ENCODE measurements around the gene CLIC6.
A peak's percentile ranks its signal among the peaks of the same experiment; 100 is the strongest.
"Not testable (repeated sequence)": the region's sequence is repeated elsewhere in the genome, so short reads cannot be mapped to it uniquely, and the experiment has no call there.

Gene CLIC6

DNA sequence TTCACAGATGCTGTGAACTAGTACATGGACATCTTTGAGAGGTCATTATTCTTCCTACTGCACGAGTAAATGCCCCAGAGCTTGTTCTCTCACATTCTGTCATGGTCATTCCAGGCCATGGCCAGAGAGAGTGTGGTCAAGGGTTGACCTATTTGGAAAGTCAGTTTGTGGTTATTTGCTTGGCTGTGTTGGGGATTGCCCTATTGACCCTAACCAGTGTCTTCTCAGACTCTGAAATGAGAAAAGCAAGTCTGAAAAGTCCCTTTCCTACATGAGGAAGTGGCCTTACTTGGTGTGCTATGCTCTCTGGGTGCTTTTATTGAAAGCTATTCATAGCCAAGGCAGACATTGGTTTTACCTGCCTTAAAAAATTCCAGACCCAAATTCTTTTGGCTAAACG, 26.6 kb downstream of the CLIC6 start:
- no peak for DNase-seq

DNA sequence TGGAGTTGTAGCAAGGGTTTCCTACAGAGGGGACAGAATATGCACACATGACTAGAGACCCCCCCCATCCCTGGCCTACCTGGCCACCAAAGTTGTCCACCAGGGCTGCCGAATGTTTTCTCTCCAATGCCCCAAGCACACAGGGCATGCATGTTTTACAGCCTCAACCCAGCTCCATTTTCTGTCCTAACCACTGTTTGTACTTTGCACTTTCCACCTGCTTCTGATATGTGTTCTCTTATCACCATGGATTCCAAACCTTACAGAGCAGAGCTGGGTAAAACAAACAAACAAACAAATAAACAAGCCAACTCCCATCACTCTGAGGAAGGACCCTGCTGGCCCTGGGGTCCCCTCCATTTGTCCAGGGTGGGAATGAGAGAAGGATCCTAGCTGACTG, 27.3 kb downstream of the CLIC6 start:
- no peak for DNase-seq

DNA sequence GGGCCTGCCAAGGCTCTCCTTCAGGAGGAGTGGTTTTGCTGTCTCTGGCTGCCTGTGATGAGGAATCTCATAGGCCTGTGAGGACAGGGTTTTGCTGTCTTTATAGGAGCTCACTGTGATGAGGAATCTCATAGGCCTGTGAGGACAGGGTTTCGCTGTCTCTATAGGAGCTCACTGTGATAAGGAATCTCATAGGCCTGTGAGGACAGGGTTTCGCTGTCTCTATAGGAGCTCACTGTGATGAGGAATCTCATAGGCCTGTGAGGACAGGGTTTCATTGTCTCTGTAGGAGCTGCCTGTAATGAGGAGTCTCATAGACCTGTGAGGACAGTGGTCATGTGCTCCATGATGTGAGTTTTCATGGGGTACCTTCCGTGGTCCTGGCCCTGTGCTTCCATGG, 29.0 kb downstream of the CLIC6 start:
- no peak for DNase-seq

DNA sequence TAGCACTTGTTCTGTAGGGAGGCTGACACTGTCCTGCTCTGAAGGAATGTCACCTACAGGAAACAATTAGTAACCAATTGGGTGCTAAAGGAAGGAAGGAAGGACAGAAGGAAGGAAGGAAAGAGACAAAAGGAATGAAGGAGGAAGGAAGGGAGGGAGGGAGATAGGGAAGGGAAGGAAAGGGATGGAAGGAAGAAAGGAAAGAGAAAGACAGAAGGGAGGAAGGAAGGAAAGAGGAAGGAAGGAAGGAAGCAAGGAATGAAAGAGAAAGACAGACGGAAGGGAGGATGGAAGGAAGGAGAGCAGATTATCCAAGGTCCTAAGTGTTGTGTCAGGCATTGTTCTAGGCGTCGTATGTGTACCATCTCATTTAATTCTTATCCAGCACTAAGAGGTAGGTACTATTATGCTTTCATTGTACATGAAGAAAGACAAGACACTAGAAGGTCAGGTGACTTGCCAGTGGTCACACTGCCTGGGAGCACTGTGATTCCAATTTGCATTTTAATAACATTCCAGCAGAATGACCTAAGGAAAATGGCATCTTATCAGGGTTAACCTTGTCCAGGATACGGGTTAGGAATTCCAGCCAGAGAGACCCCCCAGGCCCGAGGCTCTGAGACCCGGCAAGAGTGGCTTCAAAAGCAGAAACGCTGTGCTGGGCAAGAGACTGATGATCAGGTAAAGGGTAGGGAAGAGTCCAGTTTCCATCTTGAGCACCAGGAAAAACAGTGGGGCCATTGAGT, 29.6 kb downstream of the CLIC6 start:
- no peak for DNase-seq

DNA sequence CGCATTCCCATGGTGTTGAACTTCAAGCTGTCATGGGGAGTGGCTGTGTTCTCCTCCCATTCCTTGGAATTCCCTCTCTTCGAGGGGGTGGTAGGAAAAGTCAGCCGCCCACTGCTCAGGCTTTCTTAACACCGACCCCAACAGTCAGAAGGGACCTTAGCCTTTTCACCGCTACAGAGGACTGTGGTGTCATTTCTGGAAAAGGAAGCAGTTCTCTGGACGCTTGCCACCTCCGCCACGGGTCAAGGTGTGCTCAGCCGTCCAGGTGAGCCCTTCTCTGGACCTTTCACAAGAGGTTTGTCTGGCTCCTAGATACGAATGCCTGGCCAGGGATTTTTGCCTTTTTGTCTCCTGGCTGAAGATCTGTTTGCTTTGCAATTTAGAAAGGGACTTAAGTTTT, 31.8 kb downstream of the CLIC6 start:
- DNase-seq, result no peak

DNA sequence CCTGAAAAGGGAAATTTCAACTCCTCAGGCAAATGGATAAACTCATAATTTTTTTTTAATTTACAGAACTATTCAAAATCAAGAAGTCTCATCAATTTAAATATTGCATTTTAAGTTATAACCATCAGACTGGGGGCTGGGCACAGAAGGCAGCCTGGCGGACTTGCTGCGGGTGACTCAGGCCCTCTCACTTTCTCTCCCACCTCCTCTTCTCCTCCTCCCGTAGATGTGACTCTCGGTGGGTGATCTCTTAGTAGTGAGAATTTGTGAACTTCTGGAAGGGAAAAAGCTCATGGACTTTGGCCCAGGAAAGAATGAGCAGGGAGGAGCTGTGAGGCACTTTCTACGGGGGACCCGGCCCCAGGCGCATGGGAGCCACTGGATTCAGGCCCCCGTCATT, 32.9 kb downstream of the CLIC6 start:
- no peak for DNase-seq

DNA sequence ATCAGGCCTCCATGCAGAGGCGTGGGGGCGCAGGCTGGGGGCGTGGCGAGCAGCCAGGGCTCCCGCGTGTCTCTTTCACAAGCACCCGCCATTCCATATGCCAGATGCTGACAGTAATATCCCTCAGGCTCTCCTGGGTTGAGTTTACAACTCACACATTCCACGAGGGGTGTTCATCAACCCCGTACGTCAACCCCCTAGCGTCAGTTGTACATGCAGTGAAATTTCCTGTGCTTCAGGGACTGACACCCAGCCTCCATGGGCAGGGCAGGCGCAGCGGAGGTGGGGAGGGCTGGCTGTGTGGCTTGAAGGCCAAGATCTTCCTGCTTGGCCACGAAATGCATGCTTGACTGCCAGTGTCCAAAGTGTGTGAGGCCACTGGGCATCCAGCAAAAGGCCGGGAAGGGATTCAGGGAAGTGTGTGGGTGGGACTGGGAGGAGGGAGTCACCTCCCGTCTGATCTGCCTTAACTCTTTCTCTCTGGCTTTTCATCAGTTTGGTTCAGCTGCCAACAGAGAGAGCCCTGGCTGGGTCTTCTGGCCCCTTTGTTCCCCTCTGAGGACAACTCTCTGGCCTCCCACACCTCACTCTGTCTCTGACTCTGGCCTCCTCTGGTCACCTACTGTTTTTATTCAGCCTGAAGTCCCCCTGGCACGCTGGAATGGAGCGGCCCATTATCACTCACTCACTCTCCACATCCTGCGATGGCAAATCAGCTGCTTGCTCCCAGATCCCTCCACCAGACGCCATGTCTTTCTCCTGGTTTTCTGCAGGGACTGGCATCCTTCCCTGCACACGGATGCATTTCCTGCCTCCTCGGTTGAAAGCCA, 33.8 kb downstream of the CLIC6 start:
- no peak for DNase-seq

DNA sequence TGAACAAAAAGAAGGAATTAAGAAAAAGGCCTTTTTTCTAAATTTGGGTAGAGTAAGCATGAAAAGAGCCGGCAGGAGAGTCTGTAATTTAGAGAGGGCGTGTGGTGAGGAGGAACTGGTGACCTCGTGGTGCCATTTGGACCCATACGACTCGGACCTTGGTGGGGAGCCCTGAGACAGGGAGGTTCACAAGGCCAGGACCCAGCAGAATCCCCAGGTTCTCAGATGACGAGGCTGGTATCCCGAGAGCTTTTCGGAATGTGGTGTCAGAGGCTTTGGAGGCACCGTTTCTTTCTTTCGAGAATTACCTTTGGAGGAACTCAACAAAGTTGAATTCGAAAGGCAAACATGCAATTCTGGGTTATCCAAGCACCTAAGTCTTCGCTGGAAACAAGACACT, 34.8 kb downstream of the CLIC6 start:
- no peak for DNase-seq

DNA sequence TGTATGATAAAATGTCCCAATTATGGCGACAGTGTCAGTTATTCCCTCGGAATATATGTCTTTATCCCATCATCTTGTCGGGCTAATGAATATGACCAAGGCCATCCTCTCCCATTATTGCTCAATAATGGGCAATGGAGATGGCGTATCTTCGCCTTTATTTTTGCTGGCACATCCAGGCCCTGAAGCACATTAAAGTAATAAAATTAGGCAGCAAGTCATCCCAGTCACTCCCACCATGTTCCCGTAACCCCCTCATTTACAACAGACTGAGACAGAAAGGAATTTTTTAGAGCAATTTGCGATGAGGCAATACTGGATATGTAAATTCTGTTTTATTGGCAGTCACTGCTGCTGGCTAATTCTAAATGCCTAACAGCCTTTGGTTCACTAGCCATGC, 35.3 kb downstream of the CLIC6 start:
- DNase-seq, result no peak

DNA sequence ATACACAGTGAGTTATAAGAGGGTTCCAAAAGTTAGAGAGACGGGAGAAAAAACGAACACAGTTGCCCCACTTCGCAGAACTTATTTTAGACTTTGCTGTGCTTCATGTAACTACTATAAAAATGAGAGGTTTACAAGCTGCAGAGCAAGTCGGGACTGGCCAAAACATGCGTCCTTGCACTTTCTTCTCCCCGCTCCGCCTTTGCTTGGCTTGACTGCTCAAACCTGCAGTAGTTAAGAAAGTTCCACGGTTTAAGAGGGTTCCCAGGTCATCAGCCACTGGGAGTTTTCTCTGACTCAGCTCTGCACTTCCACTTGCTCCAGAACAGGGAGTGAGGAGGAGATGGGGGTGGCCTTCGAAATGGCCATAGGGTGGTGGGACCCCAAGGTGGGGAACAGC, 36.2 kb downstream of the CLIC6 start:
- no peak for DNase-seq

DNA sequence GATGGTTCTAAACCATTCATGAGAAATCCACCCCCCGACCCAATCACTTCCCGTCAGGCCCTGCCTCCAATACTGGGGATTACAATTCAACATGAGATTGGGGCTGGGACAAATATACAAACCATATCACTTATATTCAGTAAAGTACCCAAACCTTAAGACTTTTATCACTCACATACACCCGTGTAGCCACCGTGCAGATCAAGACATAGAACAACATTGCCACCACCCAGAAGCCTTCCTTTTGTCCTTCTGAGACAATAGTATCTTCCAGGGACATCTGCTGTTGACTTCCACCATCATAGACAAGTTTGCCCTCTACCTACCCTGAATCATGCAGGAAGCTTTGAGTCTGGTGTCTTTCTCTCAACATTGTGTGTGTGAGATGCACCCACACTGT, 37.5 kb downstream of the CLIC6 start:
- no peak for DNase-seq

DNA sequence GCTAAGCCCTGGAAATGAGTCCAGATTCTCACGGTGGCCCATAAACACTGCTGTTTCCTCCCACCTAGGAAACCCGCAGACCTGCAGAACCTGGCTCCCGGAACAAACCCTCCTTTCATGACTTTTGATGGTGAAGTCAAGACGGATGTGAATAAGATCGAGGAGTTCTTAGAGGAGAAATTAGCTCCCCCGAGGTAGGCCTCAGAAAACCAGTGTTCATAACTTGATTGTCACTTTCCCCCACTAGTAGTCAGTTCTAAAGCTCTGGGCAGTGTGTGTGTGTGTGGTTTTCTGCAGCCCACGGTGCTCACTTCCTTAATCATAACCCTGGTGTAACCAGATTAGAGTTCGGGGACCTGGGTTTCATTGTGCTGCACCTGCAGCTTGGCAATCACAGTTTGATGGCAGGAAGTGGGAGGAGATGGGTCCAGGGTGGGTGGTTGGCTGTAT, 39.1 kb downstream of the CLIC6 start:
- DNase-seq, result peak; percentile 11

DNA sequence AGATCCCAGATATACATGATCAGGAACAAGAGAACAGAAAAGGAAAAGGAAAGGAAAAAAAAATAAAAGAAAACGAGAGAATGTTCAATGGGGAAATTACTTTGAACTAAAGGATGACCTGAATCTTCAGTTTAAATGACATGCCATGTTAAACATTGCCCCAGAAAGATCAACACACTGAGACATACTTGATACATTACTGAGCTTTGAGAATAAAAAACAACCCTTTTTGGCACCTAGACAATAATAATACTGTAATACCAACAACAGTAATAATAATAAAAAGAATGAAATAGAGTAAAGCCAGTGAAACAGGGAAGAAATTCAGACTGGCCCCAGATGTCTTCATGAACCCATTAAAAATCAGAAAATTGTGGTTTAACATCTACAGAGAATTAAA, 44.8 kb downstream of the CLIC6 start:
- no peak for DNase-seq

DNA sequence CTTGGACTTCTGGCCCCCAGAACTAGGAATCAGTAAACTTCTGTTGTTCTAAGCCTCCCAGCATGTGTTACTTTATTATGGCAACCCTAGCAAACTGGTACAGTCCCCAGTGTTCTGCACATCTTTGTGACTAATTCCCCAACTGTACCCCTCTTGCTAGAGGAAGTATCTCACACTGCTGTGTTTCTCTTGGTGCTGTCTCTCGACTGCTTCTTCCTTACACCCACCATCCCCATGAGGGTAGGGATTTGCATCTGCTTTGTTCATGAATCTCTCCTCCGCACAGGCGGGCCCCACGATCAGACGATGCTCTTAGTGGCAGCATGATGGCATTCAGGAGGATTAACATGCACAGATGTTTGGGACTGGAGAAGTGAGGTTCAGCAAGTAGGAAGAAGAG, 46.7 kb downstream of the CLIC6 start:
- no peak for DNase-seq

DNA sequence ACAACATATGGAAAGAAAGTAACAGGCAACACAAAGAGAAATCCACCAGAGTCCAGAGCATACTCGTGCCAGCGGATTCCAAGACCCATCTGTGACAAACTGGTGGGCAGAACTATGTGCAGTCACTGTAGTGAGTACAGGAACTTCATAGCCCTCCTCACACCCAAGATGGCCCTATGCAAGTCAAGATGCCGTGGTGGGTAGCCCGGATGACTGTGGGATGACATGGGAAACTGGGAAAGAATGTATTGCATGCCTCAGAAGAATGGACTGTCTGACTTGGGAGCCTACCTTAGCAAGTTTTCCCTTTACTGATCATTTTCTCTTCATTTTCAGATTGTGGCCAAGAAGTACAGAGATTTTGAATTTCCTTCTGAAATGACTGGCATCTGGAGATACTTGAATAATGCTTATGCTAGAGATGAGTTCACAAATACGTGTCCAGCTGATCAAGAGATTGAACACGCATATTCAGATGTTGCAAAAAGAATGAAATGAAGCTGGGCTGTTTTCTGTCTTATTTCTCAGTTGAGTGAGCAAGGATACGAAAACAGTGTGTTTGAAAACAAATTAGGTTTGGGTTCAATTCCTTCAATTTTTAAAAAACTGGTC, 47.3 kb downstream of the CLIC6 start:
- no peak for DNase-seq

DNA sequence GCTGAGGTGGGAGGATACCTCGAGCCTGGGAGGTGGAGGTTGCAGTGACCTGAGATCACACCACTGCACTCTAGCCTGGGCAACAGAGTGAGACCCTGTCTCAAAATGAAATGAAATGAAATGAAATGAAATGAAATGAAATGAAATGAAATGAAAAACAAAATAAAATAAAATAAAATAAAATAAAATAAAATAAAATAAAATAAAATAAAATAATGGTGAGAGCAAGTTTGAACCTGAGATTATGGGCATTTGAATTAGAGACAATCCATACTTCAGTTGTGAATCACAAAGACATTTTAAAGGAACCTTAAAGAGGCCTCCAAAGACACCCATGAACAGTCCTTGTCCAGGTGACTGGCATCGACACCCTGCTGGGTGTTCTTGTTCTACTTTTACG, 49.7 kb downstream of the CLIC6 start:
- DNase-seq, result not testable (repeated sequence)

DNA sequence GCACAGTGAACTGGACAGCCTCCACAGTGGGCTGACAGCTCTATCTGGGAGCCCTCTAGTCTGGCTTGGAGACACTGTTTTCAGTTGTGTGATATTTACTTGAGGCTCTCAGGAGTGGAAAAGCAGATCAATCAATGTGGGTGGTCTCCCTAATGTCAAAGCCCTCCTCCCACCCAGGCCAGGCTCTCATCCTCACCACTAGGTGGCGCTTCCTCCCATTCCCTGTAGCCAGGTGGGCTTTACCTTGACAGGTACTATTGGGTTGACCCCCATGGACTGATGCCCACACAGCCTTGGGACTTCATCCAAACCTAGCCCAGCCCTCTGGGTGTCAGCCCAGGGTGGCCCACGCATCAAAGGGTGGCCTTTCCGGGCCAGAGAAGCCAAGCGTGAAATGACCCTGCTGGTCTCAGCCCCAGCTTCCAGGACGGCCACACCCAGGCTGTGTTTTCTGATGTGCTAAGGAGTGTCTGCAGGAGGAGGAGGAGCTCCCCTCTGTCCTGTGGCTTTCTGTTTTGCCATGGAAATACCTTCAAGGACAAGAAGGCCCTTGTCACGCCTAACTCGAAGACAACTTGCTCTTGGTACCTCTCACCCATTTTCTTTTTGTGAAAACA, 54.0 kb downstream of the CLIC6 start:
- peak; percentile 17 for DNase-seq

DNA sequence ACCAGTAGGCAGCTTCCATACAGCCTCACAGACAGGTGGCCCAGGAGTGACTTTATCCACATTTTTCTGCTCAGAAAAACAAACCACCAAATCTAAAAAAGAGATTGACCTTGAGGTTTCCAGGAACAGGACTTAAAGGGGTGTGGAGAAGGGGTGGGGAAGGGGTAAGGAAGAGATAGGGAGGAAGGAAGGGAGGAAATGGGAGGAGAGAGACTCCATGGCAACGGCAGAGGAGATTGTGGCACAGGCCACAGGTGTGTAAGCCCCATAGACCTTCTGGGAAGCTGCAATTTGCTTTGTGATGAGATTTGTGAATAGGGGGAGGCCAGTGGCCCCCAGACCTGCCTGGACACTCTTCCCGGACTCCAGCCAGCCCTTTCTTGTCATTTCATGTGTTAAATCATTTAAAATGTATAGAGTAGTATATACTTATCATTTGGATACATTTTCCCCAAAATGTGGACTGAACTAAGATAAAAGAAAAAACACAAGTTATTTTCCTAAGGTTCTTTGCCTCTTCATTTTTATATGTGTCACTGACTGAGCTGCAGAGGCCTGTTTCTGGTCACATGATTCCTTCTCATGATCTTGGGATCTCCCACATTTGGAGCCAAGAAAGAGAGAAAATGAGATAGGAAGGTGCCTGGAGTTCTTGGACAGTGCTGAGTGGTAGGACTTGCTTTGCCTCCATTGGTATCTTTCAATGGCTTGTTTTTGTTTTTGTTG, 55.5 kb downstream of the CLIC6 start:
- no peak for DNase-seq

DNA sequence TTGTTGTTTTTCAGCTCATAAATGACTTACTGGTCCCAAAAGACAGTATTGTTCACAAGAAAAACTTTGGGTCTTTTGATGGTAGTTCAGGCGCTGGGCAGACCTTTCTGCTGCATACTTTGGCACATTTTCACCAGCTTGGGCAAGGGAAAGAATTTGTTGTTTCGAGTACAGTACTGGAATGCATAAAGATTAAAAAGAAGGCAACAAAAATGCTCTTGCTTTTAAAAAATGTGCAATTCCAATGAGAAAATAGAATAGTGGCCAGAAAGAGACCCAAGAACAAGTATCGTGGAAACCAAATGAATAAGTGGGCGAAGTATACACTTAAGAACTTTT, 56.0 kb downstream of the CLIC6 start:
- no peak for DNase-seq

DNA sequence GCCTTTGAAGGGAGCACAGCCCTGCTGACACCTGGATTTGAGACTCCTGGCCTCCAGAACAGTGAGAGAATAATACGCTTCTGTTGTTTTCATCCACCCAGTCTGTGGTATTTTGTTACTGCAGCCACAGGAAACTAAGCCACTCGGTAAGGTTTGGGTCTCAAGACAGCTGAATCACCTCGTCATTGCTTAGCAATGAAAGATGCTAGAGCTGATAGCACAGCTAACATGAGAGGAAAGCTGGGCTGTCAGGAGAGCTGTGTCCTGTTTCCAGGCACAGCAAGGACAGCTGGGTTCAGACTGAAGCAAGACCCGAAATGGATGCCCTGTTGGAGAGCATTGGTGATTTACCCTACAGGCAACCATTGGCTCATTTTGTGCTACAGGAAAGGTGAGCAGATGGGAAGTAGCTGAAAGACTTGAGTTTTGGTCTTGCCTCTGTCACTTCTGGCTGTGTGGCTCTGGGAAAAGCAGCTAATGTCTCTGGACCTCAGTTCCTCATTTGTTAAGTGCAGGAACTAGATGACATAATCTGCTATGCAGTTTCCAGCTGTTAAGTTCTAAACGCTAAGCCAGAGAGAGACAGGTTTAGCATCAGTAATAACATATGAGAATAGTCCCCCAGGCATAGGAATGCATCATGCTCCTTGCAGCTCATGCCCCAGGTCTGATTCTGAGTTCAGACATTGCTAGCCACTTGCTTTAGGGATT, 58.0 kb downstream of the CLIC6 start:
- DNase-seq, result no peak

DNA sequence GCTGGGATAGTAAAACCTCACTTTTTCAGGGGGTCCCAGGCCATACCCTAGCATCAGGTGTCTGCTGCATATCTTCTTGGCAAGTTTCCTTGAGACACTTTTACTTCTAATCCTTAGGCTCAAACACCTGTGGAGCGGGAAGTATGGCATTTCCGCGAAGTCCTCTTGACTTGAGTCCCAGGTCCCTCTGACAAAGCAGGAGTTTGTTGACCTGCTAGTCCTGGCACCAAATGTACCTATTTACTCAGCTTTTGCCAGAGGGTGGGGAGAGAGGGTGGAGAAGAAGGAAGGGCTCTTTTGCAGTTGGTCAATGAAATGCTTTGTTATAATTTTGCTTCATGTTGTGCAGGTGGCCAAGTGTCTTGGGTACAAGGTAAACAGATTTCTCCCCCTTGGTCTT, 59.7 kb downstream of the CLIC6 start:
- DNase-seq, result no peak

DNA sequence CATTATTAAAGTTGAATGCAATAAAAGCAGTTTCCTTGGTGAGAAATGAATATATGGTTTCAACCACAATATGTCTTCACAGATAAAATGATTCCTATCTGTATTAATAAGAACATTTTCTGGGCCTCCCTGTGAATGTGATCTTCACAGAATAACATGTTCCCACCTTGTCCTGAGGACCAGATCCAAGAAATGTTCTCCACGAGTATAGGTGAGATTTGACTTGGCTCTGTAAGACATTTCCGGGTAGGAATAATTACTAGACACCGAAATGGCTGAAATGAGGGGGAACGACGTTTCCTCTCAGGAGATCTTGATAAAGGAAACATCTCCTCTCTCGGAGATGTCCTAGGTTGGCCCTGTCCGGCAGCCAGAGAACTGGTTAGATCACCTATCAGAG, 61.4 kb downstream of the CLIC6 start:
- DNase-seq, result no peak

Measured in activated CD4-positive, alpha-beta T cell treated with anti-CD3 and anti-CD28 coated beads, Interleukin-2, amount 50 U/mL, for 1 hour (primary cell).